ENCODE measurements around the gene MARCHF10. TPM values are rescaled to one million over a fixed set of nuclear protein-coding genes. Genes with fewer than 3 reads are reported as not detected.

The MARCHF10 gene
- total and polyA plus RNA-seq, 2 of the 4 experiments (the other 2 are of a cell fraction) = 0.18 to 0.74 TPM

DNA sequence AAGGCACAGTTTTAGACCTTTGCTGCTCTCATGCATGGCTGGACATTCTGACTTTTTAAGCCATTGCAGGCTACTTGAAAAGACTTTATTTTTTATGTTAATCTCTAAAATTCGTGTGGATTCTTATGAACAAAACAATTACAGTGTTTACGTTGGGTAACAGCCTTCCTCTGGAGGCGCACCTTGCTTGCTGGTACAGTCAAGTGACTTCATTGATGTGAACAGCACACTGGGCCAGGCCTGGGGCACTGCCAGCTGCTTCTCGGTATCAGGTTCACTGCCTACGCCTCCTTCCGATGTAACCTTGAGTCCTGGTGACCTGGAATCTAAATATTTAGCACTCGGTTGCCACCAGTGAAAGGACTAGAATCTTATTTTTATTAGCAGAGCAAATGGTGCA lies 27.8 kb downstream of the MARCHF10 start:
- Histone ChIP-seq H3K79me1 (ENCODE audit: low read depth in 1 of 2, low read length in 2 of 2) (peaks cover 0 to 6% of the 10 kb centered on the region in 2 experiments; a peak in 1 of 4 replicates), H2AFZ (replicated peaks; ENCODE audit: low read length, poor library complexity) (no peak overlapping the region), H4K91ac (ENCODE audit: insufficient read depth, low read depth, low read length) (peak overlapping the region; percentile 76), H2BK120ac (ENCODE audit: low read depth, low read length) (peak overlapping the region; percentile 92), H3K9me3 (ENCODE audit: control insufficient read depth, insufficient read depth, low read length) (no peaks in the 10 kb centered on the region), H3K4me2 (ENCODE audit: low read depth, low read length) (no peak overlapping the region), H2BK5ac (ENCODE audit: low read depth, low read length, poor library complexity, severe bottlenecking) (peak overlapping the region; percentile 75), H4K20me1 (ENCODE audit: insufficient read depth, low read length) (0 out of 2 replicates have a peak, but pooled peaks cover 3% of the 10 kb centered on the region), H3K18ac (ENCODE audit: low read depth, low read length) (peak overlapping the region; percentile 66), H3K4ac (ENCODE audit: low read depth, low read length) (peak overlapping the region; percentile 86), H2BK15ac (ENCODE audit: low read depth, low read length) (peak overlapping the region; percentile 93; the same call in 2 of the 3 replicates), H2AK5ac (ENCODE audit: low read depth, low read length) (peak overlapping the region; percentile 98), H3K27ac (ENCODE audit: insufficient read depth, low read length) (peak overlapping the region; percentile 24; the same call in 1 of the 2 replicates), H3K4me1 (ENCODE audit: control insufficient read depth, insufficient read depth, low read length) (peaks cover 22% of the 10 kb centered on the region), H3K9me1 (ENCODE audit: insufficient read depth, low read length) (peaks cover 20% of the 10 kb centered on the region; the same call in 1 of the 2 replicates), H3K14ac (replicated peaks; ENCODE audit: low read depth, low read length) (peak overlapping the region; percentile 62), H3K4me3 (ENCODE audit: insufficient read depth, low read depth, low read length) (no peak overlapping the region), H3K9ac (ENCODE audit: low read depth, low read length) (no peak overlapping the region), H3K23ac (ENCODE audit: low read depth, low read length) (peak overlapping the region; percentile 77; the same call in 1 of the 2 replicates), H3K27me3 (ENCODE audit: control insufficient read depth, insufficient read depth, low read length) (no peaks in the 10 kb centered on the region), H4K5ac (ENCODE audit: low read depth, low read length) (peak overlapping the region; percentile 84), H3K36me3 (ENCODE audit: control insufficient read depth, insufficient read depth, low read length) (no peaks in the 10 kb centered on the region), H3K56ac (ENCODE audit: extremely low read depth, insufficient read depth, low read length) (no peak overlapping the region), H4K8ac (ENCODE audit: low read depth in 2 of 2, low read length in 2 of 2) (peak overlapping the region; percentile 68 to 80), H2BK20ac (ENCODE audit: low read depth, low read length) (peak overlapping the region; percentile 96), H2AK9ac (replicated peaks; ENCODE audit: low read depth, low read length, poor library complexity) (peak overlapping the region; percentile 22)
- dilution Hi-C loops (cut with HindIII; ENCODE audit: low sequenced_read_pairs, unreplicated experiment) (no loop called here), intact Hi-C loops (cut with micrococcal nuclease) (no loop called here), in situ Hi-C loops (cut with MboI; ENCODE audit: low sequenced_read_pairs) (no loop called here)
- no peak for ATAC-seq (ENCODE audit: low read depth)
- ChIA-PET CTCF (no interaction called here), POLR2A (ENCODE audit: unreplicated experiment) (no interaction called here)
- TF ChIP-seq SMC3 (IDR thresholded peaks at IDR 0.05; ENCODE audit: low read depth, low read length) = no peak
- TF ChIP-seq, protein P1, sequence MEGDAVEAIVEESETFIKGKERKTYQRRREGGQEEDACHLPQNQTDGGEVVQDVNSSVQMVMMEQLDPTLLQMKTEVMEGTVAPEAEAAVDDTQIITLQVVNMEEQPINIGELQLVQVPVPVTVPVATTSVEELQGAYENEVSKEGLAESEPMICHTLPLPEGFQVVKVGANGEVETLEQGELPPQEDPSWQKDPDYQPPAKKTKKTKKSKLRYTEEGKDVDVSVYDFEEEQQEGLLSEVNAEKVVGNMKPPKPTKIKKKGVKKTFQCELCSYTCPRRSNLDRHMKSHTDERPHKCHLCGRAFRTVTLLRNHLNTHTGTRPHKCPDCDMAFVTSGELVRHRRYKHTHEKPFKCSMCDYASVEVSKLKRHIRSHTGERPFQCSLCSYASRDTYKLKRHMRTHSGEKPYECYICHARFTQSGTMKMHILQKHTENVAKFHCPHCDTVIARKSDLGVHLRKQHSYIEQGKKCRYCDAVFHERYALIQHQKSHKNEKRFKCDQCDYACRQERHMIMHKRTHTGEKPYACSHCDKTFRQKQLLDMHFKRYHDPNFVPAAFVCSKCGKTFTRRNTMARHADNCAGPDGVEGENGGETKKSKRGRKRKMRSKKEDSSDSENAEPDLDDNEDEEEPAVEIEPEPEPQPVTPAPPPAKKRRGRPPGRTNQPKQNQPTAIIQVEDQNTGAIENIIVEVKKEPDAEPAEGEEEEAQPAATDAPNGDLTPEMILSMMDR (conservative IDR thresholded peaks at IDR 0.05; ENCODE audit: low read depth, low read length) = no peak
- no peak for TF ChIP-seq CEBPB (IDR thresholded peaks at IDR 0.05; ENCODE audit: low read depth, low read length)
- no peak for TF ChIP-seq RAD21 (IDR thresholded peaks at IDR 0.05; ENCODE audit: low read length)
- no peak for TF ChIP-seq NFE2L2 (IDR thresholded peaks at IDR 0.05; ENCODE audit: low read depth, low read length)
- TF ChIP-seq, protein P2, sequence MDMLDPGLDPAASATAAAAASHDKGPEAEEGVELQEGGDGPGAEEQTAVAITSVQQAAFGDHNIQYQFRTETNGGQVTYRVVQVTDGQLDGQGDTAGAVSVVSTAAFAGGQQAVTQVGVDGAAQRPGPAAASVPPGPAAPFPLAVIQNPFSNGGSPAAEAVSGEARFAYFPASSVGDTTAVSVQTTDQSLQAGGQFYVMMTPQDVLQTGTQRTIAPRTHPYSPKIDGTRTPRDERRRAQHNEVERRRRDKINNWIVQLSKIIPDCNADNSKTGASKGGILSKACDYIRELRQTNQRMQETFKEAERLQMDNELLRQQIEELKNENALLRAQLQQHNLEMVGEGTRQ (IDR thresholded peaks at IDR 0.05; ENCODE audit: low read depth, low read length) = no peak
- TF ChIP-seq MAFK (IDR thresholded peaks at IDR 0.05; ENCODE audit: low read depth, low read length) = no peak
- BruUV-seq (replicated peaks) = no TSS peak
- DNase-seq = no peak
- WGBS, 2 experiments (ENCODE audit: extremely low coverage in 2 of 2, insufficient read length in 1 of 2) = 80% methylated on average over 2 of the region's 7 CpGs; no CpG with 5 or more reads in 1 of the 2 experiments

Measured in IMR-90 (cell line).